Fibroblast of lung (primary cell): ENCODE data around the gene SLC5A10.
"Not testable (repeated sequence)": the region's sequence is repeated elsewhere in the genome, so short reads cannot be mapped to it uniquely, and the experiment has no call there.

Experiments used
- EZH2 ChIP-seq: IDR thresholded peaks from 2 replicates; pipeline ENCODE4 v1.5.1; 2012; ENCODE audit warnings: low read length, control low read depth, mild to moderate bottlenecking; ENCODE audit errors: missing control alignments
- TF ChIP-seq, protein P1 (sequence below), 2 donors: IDR thresholded peaks in 1 of 2; conservative IDR thresholded peaks in 1 of 2; 1 replicate in 1 of 2; 2 replicates in 1 of 2; pipeline ENCODE4 v1.5.1; 2011 to 2012; ENCODE audit warnings: low read length in 2 of 2, control low read depth in 1 of 2, inconsistent platforms in 1 of 2, low read depth in 1 of 2, mild to moderate bottlenecking in 1 of 2

DNA sequence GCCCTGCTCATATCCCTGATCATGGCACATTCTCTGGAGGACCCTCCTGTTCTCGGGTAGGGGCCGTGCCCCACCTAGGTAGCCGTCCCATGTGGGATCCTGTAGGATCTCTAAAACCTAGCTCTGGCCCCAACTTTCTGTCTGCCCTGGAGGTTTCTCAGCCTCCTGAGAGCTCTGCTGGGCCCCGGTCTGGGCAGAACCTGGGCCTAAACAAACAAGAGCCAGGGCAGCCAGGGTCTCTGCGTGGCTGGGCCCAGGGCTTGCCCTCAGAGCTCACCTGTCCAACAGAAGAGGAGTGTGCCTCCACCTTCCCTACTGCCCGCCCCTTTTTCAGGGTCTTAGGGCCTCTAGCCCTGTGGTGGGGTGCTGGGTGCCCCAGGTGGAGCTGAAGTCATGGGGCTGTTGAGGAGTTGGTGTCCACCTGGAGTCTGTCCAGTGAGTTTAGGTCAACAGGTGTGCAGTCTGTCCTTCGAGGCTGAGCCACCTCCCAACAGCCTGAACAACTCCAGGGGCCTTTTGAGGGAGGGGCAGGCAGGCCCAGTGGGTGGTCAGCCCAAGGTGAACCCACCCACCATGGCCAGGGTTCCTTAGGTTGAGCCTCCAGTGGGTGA lies 69.2 kb downstream of the SLC5A10 start:
- TF ChIP-seq, protein P1, sequence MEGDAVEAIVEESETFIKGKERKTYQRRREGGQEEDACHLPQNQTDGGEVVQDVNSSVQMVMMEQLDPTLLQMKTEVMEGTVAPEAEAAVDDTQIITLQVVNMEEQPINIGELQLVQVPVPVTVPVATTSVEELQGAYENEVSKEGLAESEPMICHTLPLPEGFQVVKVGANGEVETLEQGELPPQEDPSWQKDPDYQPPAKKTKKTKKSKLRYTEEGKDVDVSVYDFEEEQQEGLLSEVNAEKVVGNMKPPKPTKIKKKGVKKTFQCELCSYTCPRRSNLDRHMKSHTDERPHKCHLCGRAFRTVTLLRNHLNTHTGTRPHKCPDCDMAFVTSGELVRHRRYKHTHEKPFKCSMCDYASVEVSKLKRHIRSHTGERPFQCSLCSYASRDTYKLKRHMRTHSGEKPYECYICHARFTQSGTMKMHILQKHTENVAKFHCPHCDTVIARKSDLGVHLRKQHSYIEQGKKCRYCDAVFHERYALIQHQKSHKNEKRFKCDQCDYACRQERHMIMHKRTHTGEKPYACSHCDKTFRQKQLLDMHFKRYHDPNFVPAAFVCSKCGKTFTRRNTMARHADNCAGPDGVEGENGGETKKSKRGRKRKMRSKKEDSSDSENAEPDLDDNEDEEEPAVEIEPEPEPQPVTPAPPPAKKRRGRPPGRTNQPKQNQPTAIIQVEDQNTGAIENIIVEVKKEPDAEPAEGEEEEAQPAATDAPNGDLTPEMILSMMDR (conservative IDR thresholded peaks at IDR 0.05 in 1 of 2, IDR thresholded peaks at IDR 0.05 in 1 of 2; ENCODE audit: low read depth in 1 of 2, low read length in 2 of 2): not testable (repeated sequence)
- TF ChIP-seq EZH2: not testable (repeated sequence)
